Measurements from ENCODE around the gene ZFHX3.

DNA sequence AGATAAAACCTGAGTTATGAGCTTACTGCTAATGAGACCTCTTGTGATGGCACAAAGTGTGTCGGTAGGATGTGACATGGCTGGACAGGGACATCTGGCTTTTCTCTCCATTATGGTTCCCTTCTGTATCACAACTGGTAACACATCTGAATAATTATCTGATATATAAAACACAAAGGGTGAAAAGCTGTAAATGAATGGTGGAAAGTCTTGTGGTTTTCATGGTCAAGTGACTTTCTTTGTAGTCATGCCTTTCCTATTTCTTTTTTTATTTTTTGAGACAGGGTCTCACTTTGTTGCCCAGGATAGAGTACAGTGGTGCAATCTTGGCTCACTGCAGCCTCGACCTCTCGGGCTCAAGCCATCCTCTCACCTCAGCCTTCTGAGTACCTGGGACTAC, 35.3 kb upstream of the ZFHX3 start:
- TF ChIP-seq CTCF (conservative IDR thresholded peaks at IDR 0.05; ENCODE audit: low read depth, low read length), result no peak
- TF ChIP-seq EZH2 (IDR thresholded peaks at IDR 0.05; ENCODE audit: borderline replicate concordance, low read depth, low read length, poor library complexity, severe bottlenecking), result no peak

Measured in A673 (cell line).